Fibroblast of skin of back (primary cell): ENCODE measurements around the gene JADE2.
"Not testable (repeated sequence)": the region's sequence is repeated elsewhere in the genome, so short reads cannot be mapped to it uniquely, and the experiment has no call there.

ENCODE experiments used
- DNase-seq: peaks from one replicate; pipeline ENCODE4 v3.0.0-alpha.2; 2013

JADE2 gene

DNA sequence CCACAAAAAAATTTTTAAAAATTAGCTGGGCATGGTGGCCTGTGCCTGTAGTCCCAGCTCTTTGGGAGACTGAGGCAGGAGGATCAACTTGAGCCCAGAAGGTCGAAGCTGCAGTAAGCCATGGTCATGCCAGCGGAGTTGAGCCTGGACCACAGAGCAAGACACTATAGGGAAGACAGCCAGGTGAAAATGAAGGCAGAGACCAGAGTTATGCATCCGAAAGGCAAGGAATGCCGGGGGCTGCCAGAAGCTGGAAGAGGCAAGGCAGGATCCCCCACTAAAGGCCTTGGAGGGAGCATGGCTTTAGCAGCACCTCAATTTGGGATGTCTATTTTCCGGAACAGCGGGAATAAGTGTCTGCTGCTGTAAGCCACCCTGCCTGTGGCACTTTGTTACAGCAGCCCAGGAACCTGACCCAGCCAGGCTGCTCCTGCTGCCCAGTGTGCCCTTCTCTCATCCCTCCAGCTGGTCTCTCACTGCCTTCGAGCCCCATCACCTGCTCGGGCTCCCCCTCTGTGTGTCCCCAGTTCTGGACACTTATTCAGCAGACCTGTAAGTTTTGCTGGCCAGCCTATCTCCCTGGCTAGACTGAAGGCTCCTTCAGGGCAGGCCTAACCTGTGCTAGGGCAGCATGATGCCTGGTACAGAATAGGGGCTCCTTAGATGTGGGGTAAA is 16.8 kb upstream of the JADE2 start:
- no peak for DNase-seq

GRCh38 chr5:134509308-134510040 is 16.0 kb upstream of the JADE2 start:
- DNase-seq, result peak; percentile 78

DNA sequence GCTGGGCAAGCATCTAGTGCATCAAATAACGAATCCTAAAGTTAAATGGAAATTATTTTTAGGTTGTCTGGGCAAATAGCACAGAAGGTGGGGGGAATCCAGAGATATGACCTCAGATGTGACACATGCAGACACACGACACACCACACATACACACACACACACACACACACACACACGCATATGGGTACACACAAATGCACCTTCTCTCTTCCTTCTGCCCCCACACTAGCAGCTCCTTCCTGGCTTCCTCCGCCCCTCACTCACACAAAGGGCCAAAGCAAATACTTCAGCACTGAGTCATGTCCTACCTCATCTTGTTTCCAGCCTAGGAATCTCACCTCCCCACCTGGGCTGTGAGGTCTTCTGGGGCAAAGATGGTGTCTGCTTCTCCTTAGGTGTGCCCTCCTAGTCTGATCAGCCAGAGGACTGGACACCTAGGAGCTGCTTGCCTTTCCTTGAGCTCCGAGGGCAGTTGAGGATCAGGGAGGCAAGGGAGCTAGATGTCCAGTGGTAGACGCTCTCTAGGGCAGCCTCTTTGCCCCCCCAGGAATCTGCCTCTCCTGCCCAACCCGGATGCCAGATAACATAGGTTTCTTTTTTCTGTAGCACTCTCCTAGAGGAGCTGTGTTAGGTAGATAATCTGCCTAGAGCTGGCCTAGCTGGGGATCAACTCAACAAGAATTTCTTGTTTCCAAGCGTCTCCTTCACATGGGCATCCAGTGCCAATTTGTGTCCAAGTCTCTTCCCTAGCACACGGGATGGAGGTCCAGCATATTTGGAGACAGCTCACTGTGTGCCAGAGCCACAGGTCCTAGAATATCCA is 14.3 kb upstream of the JADE2 start:
- peak; percentile 32 for DNase-seq

DNA sequence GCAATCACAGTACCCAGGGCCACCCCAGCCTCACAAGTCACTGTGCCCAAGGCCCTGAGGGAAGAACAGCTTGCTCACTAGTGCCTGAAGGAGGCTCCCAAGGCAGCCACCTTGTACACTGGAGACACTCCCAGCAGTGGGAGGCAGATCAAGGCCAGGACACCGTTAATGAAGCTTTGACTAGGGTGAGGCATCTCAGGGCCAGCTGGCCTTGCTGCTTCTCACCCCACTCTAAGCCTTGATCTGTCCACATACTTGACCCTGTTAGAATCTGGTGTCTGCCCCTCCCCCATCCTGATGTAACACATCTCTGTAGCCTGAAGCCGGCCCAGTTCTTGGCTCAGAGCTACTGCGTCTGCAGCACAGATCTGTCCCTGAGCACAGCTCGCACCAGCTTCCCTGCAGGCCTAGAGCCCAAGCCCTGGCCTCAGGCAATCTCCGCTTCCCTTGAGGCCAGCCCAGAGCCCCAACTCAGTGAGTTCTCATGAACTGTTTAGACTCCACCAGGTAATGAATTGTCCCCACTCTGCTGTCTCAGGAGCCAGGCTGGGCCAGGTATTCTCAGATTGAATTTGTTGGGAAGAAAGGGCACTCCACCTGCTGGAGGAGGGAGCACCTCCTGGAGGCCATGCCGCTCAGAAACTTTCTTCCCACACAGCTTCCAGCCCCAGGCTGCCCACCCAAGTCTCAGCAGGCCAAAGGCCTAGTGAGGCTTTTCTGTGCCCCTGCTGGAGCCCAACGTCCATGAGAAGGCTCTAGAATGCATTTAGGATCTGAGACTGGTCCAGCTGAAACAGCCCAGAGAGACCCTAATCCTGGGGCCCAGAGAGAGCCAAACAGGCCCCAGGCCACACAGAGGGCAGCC is 13.4 kb upstream of the JADE2 start:
- DNase-seq, result no peak

DNA sequence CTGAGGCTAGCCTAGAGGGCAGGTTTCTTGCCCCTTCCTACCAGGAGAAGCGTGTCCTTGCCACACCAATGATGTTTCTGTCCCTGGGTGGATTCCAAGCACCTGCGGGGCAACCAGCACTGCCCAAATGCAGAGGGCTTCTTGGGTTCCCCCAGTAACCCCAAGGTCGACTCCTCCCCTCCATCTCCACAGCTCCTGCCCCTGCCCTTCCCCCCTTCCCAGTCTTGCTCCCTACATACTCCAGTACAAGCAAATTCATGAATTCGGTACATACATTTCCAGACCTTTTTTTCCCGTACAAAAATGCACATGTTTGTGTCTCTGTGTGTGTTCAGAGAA is 12.8 kb upstream of the JADE2 start:
- DNase-seq, result no peak

DNA sequence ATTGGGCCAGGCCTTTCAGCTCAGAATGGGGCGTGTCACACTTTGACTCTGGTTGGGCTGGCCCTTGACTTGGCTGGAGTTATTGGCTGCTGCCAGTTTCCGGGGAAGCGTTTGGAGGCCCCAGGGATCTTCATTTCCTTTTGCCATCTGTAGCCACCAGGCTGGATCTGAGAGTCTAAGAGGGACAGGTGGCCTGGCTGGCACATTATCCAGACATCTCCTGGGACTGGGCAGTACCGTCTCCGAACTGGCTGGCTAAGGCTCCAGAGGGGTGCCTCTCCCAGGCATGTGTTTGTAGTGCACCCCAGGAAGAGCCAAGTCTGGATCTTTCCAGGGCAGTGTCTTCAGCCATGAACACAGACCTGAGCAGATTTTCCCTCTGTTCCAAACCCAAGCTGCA is 9.7 kb upstream of the JADE2 start:
- DNase-seq, result no peak

- not testable (repeated sequence) for DNase-seq
Measured at GRCh38 chr5:134516984-134517383, 8.5 kb upstream of the JADE2 start.

DNA sequence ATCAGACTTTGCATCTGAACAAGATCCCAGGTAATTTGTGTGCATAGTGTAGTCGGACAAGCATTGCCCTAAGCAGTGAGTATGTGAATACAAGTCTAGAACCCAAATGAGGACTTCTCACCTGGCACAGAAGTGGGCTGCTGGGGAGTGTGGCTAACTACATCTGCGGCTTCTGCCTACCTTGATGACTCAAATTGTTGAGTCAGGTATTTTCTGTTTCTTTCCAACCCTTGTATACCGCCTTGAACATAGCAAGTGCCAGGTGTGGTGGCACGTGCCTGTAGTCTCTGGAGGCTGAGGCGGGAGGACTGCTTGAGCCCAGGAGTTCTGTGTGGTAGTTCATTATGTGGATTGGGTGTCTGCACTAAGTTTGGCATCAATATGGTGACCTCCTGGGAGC is 7.9 kb upstream of the JADE2 start:
- DNase-seq, result no peak

DNA sequence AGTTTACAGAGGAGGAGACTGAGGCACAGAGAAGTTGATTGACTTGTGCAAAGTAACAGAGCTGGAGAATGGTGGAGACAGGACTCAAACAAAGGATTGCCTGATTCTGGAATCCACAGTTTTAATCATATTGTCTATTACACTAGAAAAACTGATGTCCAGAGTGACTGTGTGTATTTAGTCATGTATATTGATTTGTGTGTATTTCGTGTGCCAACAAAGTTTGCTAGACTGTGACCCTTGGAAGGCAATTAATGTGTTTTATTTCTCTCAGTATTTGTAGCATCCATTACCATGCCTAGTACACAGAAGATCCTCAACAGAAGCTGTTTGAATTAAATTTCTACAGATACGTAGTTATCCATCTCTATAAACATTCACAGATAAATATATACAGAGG is 5.5 kb upstream of the JADE2 start:
- no peak for DNase-seq

- DNase-seq, result no peak
Measured at GRCh38 chr5:134521841-134522240, 3.6 kb upstream of the JADE2 start.

DNA sequence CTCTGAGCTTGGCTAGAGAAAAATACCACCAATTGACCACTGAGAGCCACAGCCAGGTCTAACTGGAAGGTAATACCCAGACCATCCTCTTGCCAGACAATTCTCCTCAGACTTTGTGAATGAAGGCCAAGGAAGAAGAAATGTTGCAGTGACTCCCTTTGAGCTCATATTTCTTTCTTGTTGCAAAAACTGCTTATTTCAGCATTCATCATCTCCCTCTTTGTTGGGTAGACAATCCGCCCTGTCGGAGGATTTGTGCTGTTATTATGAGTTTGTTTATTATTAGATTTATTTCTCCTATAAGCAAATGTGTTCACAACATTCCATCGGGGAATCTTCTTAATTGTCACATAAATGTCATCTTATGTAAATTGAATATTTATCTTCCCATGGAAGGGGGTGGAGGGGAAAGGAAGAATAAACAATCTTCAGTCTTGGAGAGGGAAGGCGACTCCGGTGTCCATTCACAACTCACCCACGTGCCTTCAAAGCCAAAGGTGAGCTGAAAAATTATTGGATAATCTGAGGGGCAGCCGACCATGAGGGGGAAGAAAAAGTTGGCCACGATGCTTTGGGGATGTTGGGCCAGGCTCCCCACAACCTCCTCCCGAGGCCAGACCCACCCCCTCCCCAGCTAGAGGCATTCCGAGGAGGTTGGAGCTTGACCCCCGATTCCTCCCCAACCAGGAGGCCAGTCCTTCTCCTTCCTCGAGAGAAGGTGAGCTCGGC is 1.8 kb upstream of the JADE2 start:
- no peak for DNase-seq

- peak; percentile 43 for DNase-seq
Measured at GRCh38 chr5:134524272-134524825, 1.1 kb upstream of the JADE2 start.

GRCh38 chr5:134525683-134526482 is 413 bp downstream of the JADE2 start:
- peak; percentile 72 for DNase-seq

GRCh38 chr5:134526483-134527155 is 1.1 kb downstream of the JADE2 start:
- no peak for DNase-seq

GRCh38 chr5:134527156-134527960 is 1.9 kb downstream of the JADE2 start:
- DNase-seq, result peak; percentile 82

- DNase-seq, result no peak
Measured at GRCh38 chr5:134527961-134528424, 2.5 kb downstream of the JADE2 start.

GRCh38 chr5:134528556-134528955 is 3.1 kb downstream of the JADE2 start:
- no peak for DNase-seq

DNA sequence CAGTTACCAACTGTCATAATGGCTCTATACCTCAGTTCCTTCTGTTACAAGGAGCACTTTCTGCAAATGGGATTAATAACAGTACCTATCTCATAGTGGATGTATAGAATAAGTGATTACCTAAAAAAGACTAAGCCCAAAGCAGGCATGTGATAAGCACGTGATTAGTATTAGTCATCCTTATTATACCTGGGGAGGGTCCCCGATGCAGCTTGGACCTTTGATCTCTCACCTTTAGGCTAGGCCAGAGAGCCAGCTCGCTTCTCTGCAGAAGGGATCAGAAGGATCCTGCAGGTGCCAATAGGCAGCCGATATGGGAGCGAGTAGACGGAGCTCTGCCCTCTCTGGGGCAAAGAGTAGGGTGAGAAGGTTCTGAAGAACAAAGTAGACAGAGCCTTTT is 4.0 kb downstream of the JADE2 start:
- no peak for DNase-seq
